Loucy (cell line): ENCODE data around the gene MILR1.
A peak's percentile ranks its signal among the peaks of the same experiment; 100 is the strongest.

Source experiments
- H2AFZ ChIP-seq: fragments of 200-600 bp; sonication (generic); 2 replicates; pipeline ENCODE4 v1.6.0; 2016; ENCODE audit warnings: antibody characterized with exemption, mild to moderate bottlenecking, low read length, moderate library complexity
- H3F3A ChIP-seq: fragments of 200-600 bp; 2 replicates; pipeline ENCODE4 v1.6.0; 2016; ENCODE audit warnings: antibody characterized with exemption, low read depth, mild to moderate bottlenecking
- H3K27me3 ChIP-seq: fragments of 200-600 bp; sonication (generic); 2 replicates; pipeline ENCODE4 v1.6.1; 2014; ENCODE audit warnings: low read length, mild to moderate bottlenecking; ENCODE audit not compliant: insufficient read depth, poor library complexity, severe bottlenecking
- H3K36me3 ChIP-seq: fragments of 200-600 bp; sonication (generic); 2 replicates; pipeline ENCODE4 v1.6.1; 2016; ENCODE audit warnings: low read length; ENCODE audit not compliant: insufficient read depth
- H3K4me1 ChIP-seq: fragments of 200-600 bp; sonication (generic); 2 replicates; pipeline ENCODE4 v1.5.1; 2014; ENCODE audit warnings: low read length, mild to moderate bottlenecking; ENCODE audit not compliant: insufficient read depth, poor library complexity, severe bottlenecking
- H3K4me2 ChIP-seq: fragments of 200-600 bp; sonication (generic); 2 replicates; pipeline ENCODE4 v1.6.0; 2014; ENCODE audit warnings: antibody characterized with exemption, low read length, low read depth, mild to moderate bottlenecking; ENCODE audit not compliant: poor library complexity, severe bottlenecking
- H3K4me3 ChIP-seq: fragments of 200-600 bp; sonication (generic); 2 replicates; pipeline ENCODE4 v1.5.1; 2014; ENCODE audit warnings: low read length, mild to moderate bottlenecking, mixed read lengths; ENCODE audit not compliant: poor library complexity, severe bottlenecking
- H3K79me2 ChIP-seq: fragments of 200-600 bp; sonication (generic); 2 replicates; pipeline ENCODE4 v1.6.1; 2014; ENCODE audit warnings: low read length; ENCODE audit not compliant: insufficient read depth
- H3K9ac ChIP-seq: fragments of 200-600 bp; sonication (generic); 2 replicates; pipeline ENCODE4 v1.6.0; 2014; ENCODE audit warnings: mild to moderate bottlenecking, low read depth, low read length, moderate library complexity; ENCODE audit not compliant: poor library complexity, severe bottlenecking
- H3K9me2 ChIP-seq: fragments of 200-600 bp; sonication (generic); replicated peaks from 2 replicates; pipeline ENCODE4 v1.6.1; 2016; ENCODE audit warnings: low read depth, low read length, mixed read lengths
- H3K9me3 ChIP-seq: fragments of 200-600 bp; sonication (generic); 2 replicates; pipeline ENCODE4 v1.6.1; 2014; ENCODE audit warnings: mild to moderate bottlenecking, antibody characterized with exemption, low read length, low read depth; ENCODE audit not compliant: insufficient read depth
- H4K20me1 ChIP-seq: fragments of 200-600 bp; sonication (generic); 2 replicates; pipeline ENCODE4 v1.6.0; 2014; ENCODE audit warnings: antibody characterized with exemption, low read length, mild to moderate bottlenecking; ENCODE audit not compliant: insufficient read depth, poor library complexity, severe bottlenecking
- EZH2phosphoT487 ChIP-seq: fragments of 200-600 bp; IDR thresholded peaks from 2 replicates; pipeline ENCODE4 v1.6.1; 2018; ENCODE audit warnings: antibody characterized with exemption, mild to moderate bottlenecking, moderate library complexity, borderline replicate concordance
- TF ChIP-seq, protein P1 (sequence below): fragments of 200-600 bp; sonication (generic); conservative IDR thresholded peaks from 2 replicates; pipeline ENCODE4 v1.5.1; 2014; ENCODE audit warnings: mild to moderate bottlenecking, antibody characterized with exemption, low read length

MILR1 gene

DNA sequence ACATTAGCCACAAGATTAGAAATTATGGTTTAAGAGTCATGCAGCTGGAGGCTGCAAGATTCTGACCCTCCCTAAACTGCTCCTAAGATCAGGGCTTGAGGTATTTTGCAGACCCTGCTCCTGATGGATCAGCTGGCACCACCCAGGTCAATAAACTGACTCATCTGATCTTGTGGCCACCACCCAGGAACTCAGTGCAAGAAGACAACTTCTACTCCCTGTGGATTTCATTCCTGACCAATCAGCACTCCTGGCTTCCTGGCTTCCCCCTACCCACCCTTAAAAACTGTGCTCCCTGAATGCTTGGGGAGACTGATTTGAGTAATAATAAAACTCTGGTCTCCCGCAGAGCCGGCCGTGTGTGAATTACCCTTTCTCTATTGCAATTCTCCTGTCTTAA, 25.0 kb upstream of the MILR1 start:
- Histone ChIP-seq H3F3A (no peaks in the 10 kb centered on the region), H3K36me3 (no peaks in the 10 kb centered on the region), H3K4me2 (no peak overlapping the region), H3K9me3 (no peaks in the 10 kb centered on the region), H4K20me1 (no peaks in the 10 kb centered on the region), H3K4me3 (no peak overlapping the region), H3K9ac (no peak overlapping the region), H3K9me2 (no peaks in the 10 kb centered on the region), H3K27me3 (no peaks in the 10 kb centered on the region), H3K79me2 (no peaks in the 10 kb centered on the region), H2AFZ (peak overlapping the region; percentile 4), H3K4me1 (no peaks in the 10 kb centered on the region)
- no peak for TF ChIP-seq EZH2phosphoT487
- TF ChIP-seq, protein P1, sequence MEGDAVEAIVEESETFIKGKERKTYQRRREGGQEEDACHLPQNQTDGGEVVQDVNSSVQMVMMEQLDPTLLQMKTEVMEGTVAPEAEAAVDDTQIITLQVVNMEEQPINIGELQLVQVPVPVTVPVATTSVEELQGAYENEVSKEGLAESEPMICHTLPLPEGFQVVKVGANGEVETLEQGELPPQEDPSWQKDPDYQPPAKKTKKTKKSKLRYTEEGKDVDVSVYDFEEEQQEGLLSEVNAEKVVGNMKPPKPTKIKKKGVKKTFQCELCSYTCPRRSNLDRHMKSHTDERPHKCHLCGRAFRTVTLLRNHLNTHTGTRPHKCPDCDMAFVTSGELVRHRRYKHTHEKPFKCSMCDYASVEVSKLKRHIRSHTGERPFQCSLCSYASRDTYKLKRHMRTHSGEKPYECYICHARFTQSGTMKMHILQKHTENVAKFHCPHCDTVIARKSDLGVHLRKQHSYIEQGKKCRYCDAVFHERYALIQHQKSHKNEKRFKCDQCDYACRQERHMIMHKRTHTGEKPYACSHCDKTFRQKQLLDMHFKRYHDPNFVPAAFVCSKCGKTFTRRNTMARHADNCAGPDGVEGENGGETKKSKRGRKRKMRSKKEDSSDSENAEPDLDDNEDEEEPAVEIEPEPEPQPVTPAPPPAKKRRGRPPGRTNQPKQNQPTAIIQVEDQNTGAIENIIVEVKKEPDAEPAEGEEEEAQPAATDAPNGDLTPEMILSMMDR = no peak

DNA sequence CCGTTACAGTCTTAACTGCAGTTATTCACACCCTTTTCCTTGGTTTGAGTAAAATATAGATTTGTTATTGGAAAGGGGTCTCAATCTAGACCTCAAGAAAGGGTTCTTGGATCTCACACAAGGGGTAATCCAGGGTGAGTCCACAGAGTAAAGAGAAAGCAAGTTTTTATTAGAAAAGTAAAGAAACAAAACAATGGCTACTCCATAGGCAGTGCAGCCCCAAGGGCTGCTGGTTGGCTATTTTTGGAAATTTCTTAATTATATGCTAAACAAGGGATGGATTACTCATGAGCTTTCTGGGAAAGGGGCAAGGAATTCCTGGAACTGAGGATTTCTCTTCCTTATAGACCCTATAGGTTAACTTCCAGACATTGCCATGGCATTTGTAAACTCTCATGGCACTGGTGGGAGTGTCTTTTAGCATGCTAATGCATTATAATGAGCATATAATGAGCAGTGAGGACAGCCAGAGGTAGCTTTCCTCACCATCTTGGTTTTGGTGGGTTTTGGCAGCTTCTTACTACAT, 24.5 kb upstream of the MILR1 start:
- Histone ChIP-seq H3K9me2 (no peaks in the 10 kb centered on the region), H3K9ac (no peak overlapping the region), H3K36me3 (no peaks in the 10 kb centered on the region), H3K9me3 (no peaks in the 10 kb centered on the region), H2AFZ (peak overlapping the region; percentile 4), H3K79me2 (no peaks in the 10 kb centered on the region), H3K4me2 (no peak overlapping the region), H3K27me3 (no peaks in the 10 kb centered on the region), H3F3A (no peaks in the 10 kb centered on the region), H3K4me3 (no peak overlapping the region), H4K20me1 (no peaks in the 10 kb centered on the region), H3K4me1 (no peaks in the 10 kb centered on the region)
- TF ChIP-seq, protein P1 = no peak

DNA sequence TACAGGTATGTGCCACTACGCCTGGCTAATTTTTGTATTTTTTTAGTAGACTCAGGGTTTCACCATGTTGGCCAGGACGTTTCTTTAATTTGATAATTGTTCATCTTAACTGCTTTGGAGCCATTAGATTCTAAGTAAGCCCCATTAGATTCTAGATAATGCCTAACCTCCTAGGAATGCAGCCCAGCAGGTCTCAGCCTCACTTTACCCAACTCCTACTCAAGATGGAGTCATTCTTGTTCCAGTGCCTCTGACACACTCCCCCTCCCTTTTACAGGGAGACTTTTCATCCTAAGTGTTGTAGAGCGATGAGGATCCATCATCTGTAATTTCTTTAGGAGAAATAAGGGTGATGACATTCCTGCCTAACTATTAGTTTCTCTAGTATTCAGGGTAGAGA, 23.7 kb upstream of the MILR1 start:
- Histone ChIP-seq H3K4me1 (no peaks in the 10 kb centered on the region), H3K9ac (no peak overlapping the region), H3F3A (no peaks in the 10 kb centered on the region), H3K36me3 (no peaks in the 10 kb centered on the region), H3K4me3 (no peak overlapping the region), H3K4me2 (no peak overlapping the region), H2AFZ (no peak overlapping the region), H4K20me1 (no peaks in the 10 kb centered on the region), H3K27me3 (no peaks in the 10 kb centered on the region), H3K79me2 (no peaks in the 10 kb centered on the region), H3K9me3 (no peaks in the 10 kb centered on the region), H3K9me2 (no peaks in the 10 kb centered on the region)
- TF ChIP-seq EZH2phosphoT487 = no peak
- TF ChIP-seq, protein P1 = no peak
